Body of pancreas (tissue), 4 donors: ENCODE results near the gene LRRC61.

Experiments
- CTCF ChIP-seq, 7 experiments: fragments of 450-650 bp in 4 of 7; fragments of 200-600 bp in 3 of 7; sonication (generic) in 3 of 7; IDR thresholded peaks; one replicate each; pipeline ENCODE4 v1.5.1; 2016 to 2019; ENCODE audit warnings: antibody characterized with exemption in 7 of 7
- POLR2A ChIP-seq, 3 donors: fragments of 450-650 bp; IDR thresholded peaks; one replicate each; pipeline ENCODE4 v1.6.1; 2016; ENCODE audit warnings: antibody characterized with exemption in 3 of 3, mild to moderate bottlenecking in 2 of 3

GRCh38 chr7:150360363-150361058 lies 37.4 kb downstream of the LRRC61 start:
- TF ChIP-seq POLR2A (IDR thresholded peaks at IDR 0.05) (no peak), CTCF (IDR thresholded peaks at IDR 0.05) (no peak)
